Upper lobe of left lung (tissue), 6 donors: ENCODE results near the gene MAP2K1. TPM values are rescaled to one million over a fixed set of nuclear protein-coding genes. Genes with fewer than 3 reads are reported as not detected.
A peak's percentile ranks its signal among the peaks of the same experiment; 100 is the strongest.

Source experiments
- ATAC-seq, 2 donors: fragments of 200-7000 bp; cut with Tn5 transposase; one replicate each; pipeline ENCODE4 v1.9.1; 2022; ENCODE audit warnings: mild to moderate bottlenecking in 2 of 2, moderate library complexity in 2 of 2; ENCODE audit not compliant: low FRiP score in 2 of 2
- DNase-seq, 2 donors: peaks; one replicate each; pipeline ENCODE4 v3.0.0-alpha.2; 2019 to 2020
- H3K27ac ChIP-seq, 4 donors: fragments of 200-600 bp; sonication (generic); one replicate each; pipeline ENCODE4 v1.5.1; 2016 to 2019
- H3K27me3 ChIP-seq, 4 donors: fragments of 200-600 bp; sonication (generic); one replicate each; pipeline ENCODE4 v1.5.1; 2017 to 2019
- H3K36me3 ChIP-seq, 4 donors: fragments of 200-600 bp; sonication (generic); one replicate each; pipeline ENCODE4 v1.5.1; 2016 to 2019
- H3K4me1 ChIP-seq, 4 donors: fragments of 200-600 bp; sonication (generic); one replicate each; pipeline ENCODE4 v1.5.1; 2018 to 2019
- H3K4me3 ChIP-seq, 4 donors: fragments of 200-600 bp; sonication (generic); one replicate each; pipeline ENCODE4 v1.5.1; 2017 to 2019; ENCODE audit warnings: mild to moderate bottlenecking in 2 of 4, moderate library complexity in 1 of 4
- H3K9me3 ChIP-seq, 4 donors: fragments of 200-600 bp; sonication (generic); one replicate each; pipeline ENCODE4 v1.5.1; 2018 to 2019
- EP300 ChIP-seq, 4 donors: sonication (generic); formaldehyde crosslinking; IDR thresholded peaks; one replicate each; pipeline ENCODE4 v1.5.1; 2017; ENCODE audit warnings: antibody characterized with exemption in 4 of 4, control low read depth in 2 of 4
- POLR2A ChIP-seq, 4 donors: fragments of 450-650 bp; IDR thresholded peaks; one replicate each; pipeline ENCODE4 v1.5.1; 2016 to 2017; ENCODE audit warnings: antibody characterized with exemption in 4 of 4, mild to moderate bottlenecking in 2 of 4
- POLR2AphosphoS5 ChIP-seq, 2 donors: sonication (generic); formaldehyde crosslinking; IDR thresholded peaks; one replicate each; pipeline ENCODE4 v1.5.1; 2017; ENCODE audit warnings: antibody characterized with exemption in 2 of 2
- WGBS, 2 donors: methylation state at CpG; one replicate each; pipeline ENCODE4 v1.1.5; 2017 to 2018; 5-methylcytosine and 5-hydroxymethylcytosine counted together
- total RNA-seq, 6 donors: library from RNA; depleted of rRNA in 4 of 6; stranded (reverse); fragments of >200 nt in 4 of 6; gene quantifications; one replicate each; pipeline versions ENCODE4 v1.1.0 to v1.2.1, GENCODE V29; 2016 to 2021
- TF ChIP-seq, protein P1 (sequence below), 6 experiments: fragments of 450-650 bp in 4 of 6; fragments of 200-600 bp in 2 of 6; sonication (generic) in 2 of 6; IDR thresholded peaks; one replicate each; pipeline ENCODE4 v1.5.1; 2016 to 2019; ENCODE audit warnings: antibody characterized with exemption in 6 of 6
- donor health status: DM: no; HTN: no; CAD: no; lungs with moderate emphysema.
- donor health status: DM: no; HTN: yes; CAD: no; lungs with severe emphysema.

Gene MAP2K1
- total RNA-seq, 6 donors from 2014 or later, result 38.5 to 80.3 (median 62.4) TPM

DNA sequence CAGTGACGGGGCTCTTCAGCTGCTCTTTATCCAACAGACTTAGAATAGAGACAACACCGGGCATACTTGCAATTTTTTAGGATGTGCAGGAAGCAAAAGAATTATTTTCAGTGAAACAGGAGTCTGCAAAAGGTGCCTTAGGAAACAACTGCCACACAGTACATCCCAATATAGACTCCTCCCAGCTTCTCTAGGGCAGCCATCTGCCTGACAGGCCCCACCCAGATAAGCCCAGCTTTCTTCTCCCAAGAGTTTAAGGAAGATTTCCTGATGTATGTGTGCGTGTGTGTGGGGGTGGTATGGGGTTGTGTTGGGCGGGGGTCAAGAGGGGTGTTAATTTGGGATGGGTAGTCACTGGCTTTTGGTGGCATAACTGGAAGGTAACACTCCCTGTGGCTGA lies 21.5 kb downstream of the MAP2K1 start:
- 90 to 98% methylated on average over 4 of the region's 4 CpGs for WGBS, 2 donors
- DNase-seq (no peak), ATAC-seq (peak in 1 of 2 donors; percentile 16)
- H3K27ac ChIP-seq, result no peak overlapping the region
- H3K27me3 ChIP-seq, result no peaks in the 10 kb centered on the region
- no peaks in the 10 kb centered on the region for H3K9me3 ChIP-seq
- no peaks in the 10 kb centered on the region for H3K36me3 ChIP-seq
- TF ChIP-seq POLR2AphosphoS5 (IDR thresholded peaks at IDR 0.05), result no peak
- TF ChIP-seq POLR2A (IDR thresholded peaks at IDR 0.05), result no peak
- TF ChIP-seq EP300 (IDR thresholded peaks at IDR 0.05), result no peak
- TF ChIP-seq, protein P1, sequence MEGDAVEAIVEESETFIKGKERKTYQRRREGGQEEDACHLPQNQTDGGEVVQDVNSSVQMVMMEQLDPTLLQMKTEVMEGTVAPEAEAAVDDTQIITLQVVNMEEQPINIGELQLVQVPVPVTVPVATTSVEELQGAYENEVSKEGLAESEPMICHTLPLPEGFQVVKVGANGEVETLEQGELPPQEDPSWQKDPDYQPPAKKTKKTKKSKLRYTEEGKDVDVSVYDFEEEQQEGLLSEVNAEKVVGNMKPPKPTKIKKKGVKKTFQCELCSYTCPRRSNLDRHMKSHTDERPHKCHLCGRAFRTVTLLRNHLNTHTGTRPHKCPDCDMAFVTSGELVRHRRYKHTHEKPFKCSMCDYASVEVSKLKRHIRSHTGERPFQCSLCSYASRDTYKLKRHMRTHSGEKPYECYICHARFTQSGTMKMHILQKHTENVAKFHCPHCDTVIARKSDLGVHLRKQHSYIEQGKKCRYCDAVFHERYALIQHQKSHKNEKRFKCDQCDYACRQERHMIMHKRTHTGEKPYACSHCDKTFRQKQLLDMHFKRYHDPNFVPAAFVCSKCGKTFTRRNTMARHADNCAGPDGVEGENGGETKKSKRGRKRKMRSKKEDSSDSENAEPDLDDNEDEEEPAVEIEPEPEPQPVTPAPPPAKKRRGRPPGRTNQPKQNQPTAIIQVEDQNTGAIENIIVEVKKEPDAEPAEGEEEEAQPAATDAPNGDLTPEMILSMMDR (IDR thresholded peaks at IDR 0.05), result no peak
- H3K4me1 ChIP-seq, result peaks cover 35 to 77% (median 51%) of the 10 kb centered on the region in 4 donors
- no peak overlapping the region for H3K4me3 ChIP-seq

DNA sequence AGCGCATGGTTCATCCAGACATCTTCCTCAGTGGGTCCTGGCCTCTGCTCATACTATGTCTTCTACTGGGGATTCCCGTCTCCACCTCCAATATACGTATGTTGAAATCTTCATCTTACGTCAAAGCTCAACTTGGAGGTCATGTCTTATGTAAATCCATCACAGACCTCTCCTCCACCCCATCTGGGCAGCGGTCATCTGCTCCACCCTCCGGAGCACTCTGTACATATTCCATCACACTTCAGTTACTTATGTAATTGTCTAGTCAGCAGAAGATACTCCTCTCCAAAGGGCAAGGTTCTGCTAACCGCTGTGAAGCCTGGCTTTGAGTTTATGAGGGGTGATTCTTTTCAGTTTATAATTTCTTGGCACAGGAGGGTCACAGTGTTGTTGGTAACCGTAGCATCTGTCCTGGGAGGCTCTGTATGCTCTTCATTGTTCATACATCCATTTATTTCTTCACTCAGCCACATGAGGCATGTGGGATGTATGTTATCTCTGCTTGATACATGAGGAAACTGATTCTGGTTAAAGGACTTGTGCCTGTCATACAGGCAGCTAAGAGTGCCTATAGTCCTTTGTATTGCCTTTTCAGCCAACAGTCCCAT lies 22.1 kb downstream of the MAP2K1 start:
- H3K4me3 ChIP-seq, result no peak overlapping the region
- peak in 1 of 2 donors; percentile 34 for DNase-seq
- peaks cover 31 to 72% (median 47%) of the 10 kb centered on the region in 4 donors for H3K4me1 ChIP-seq
- TF ChIP-seq POLR2A (IDR thresholded peaks at IDR 0.05), result peak in 1 of 4 donors; percentile 14
- peak in 1 of 2 donors; percentile 35 for TF ChIP-seq POLR2AphosphoS5 (IDR thresholded peaks at IDR 0.05)
- TF ChIP-seq, protein P1 (IDR thresholded peaks at IDR 0.05), result no peak
- peak in 2 of 4 donors; percentile 13 to 41 for TF ChIP-seq EP300 (IDR thresholded peaks at IDR 0.05)
- H3K9me3 ChIP-seq, result no peaks in the 10 kb centered on the region
- 83 to 84% methylated on average over 8 of the region's 8 CpGs for WGBS, 2 donors
- H3K36me3 ChIP-seq, result no peaks in the 10 kb centered on the region
- peak; percentile 19 to 73 for ATAC-seq
- no peak overlapping the region for H3K27ac ChIP-seq
- H3K27me3 ChIP-seq, result no peaks in the 10 kb centered on the region

DNA sequence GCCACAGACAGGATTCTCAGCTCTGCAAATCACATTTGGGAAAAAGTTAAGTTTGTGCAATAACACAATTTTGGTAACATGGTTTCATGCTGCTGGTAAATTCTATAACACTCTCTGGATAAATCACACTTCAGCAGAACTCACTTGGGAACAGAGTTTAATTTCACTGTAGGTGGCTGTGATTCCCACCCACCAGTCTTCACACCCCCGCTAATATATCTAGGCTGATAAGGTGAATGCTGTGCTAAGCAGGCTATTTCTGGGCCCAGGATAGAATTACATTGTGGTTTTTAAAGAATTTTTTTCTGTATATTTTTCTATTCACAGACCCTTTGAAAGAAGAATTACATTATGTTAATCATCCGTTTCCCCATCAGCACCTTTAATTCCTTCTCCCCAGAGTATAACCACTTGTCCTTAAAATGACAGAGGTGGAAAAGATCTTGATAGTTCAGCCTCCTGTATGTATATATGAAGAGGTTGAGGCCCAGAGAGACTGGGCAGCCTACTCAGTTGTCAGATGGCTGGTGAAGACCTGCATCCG lies 22.9 kb downstream of the MAP2K1 start:
- no peak for TF ChIP-seq POLR2A (IDR thresholded peaks at IDR 0.05)
- no peak overlapping the region for H3K4me3 ChIP-seq
- H3K4me1 ChIP-seq, result peaks cover 24 to 64% (median 40%) of the 10 kb centered on the region in 4 donors
- no peaks in the 10 kb centered on the region for H3K27me3 ChIP-seq
- H3K36me3 ChIP-seq, result no peaks in the 10 kb centered on the region
- ATAC-seq (no peak), DNase-seq (no peak)
- 90% methylated on average over 3 of the region's 3 CpGs for WGBS, 2 donors
- H3K27ac ChIP-seq, result no peak overlapping the region
- H3K9me3 ChIP-seq, result no peaks in the 10 kb centered on the region

DNA sequence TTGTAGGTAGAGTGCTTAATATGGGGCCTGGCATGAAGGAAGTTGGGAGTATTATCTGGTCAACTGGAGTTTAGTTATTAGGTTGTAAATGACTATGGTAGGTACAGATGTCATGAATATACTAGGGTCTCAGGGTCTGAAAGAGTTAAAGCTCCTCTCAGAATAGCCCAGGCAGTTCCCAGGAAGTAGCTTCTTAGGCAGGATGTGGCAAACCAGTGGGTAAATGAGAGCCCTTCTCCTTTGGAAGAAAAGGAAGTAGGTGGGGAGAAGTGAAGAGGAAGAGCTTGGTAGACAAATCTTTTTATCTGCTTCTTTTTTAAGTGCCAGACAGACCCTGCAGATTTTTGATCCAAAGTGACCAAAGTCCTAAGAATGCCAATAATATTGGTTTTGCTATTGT lies 24.5 kb downstream of the MAP2K1 start:
- no peaks in the 10 kb centered on the region for H3K27me3 ChIP-seq
- H3K4me3 ChIP-seq, result no peak overlapping the region
- TF ChIP-seq EP300 (IDR thresholded peaks at IDR 0.05), result no peak
- peaks cover 16 to 49% (median 26%) of the 10 kb centered on the region in 4 donors for H3K4me1 ChIP-seq
- H3K36me3 ChIP-seq, result no peaks in the 10 kb centered on the region
- peak overlapping the region in 1 of 4 donors; percentile 3 for H3K27ac ChIP-seq
- no peaks in the 10 kb centered on the region for H3K9me3 ChIP-seq
- peak in 1 of 2 donors; percentile 52 for ATAC-seq
- DNase-seq, result no peak

DNA sequence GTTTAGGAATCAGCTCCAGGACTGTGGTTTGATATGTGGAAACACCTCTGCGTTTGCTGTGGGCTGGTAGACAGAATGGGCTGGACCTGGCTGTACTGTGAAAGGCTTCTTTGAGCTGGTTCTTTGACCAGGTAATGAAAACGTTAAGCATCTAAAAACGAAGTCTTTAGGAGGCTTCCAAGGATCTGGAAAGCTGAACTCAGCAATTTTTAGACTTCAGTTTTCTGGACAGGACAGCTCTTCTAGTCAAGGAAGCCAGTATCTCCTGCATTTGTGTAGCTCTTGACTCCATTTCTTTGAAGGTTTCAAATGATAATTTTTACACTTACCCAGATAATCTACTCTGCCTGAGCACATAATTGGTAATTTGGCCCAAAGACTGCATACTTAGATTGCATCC lies 25.5 kb downstream of the MAP2K1 start:
- TF ChIP-seq, protein P1 (IDR thresholded peaks at IDR 0.05), result no peak
- TF ChIP-seq POLR2AphosphoS5 (IDR thresholded peaks at IDR 0.05) (no peak), EP300 (IDR thresholded peaks at IDR 0.05) (no peak), POLR2A (IDR thresholded peaks at IDR 0.05) (no peak)
- no peak overlapping the region for H3K4me3 ChIP-seq
- WGBS, 2 donors, result 68 to 72% methylated on average over 3 of the region's 3 CpGs
- H3K4me1 ChIP-seq, result peaks cover 16 to 49% (median 26%) of the 10 kb centered on the region in 4 donors
- H3K27ac ChIP-seq, result no peak overlapping the region
- DNase-seq (no peak), ATAC-seq (no peak)
- H3K9me3 ChIP-seq, result no peaks in the 10 kb centered on the region
- H3K27me3 ChIP-seq, result no peaks in the 10 kb centered on the region
- no peaks in the 10 kb centered on the region for H3K36me3 ChIP-seq

DNA sequence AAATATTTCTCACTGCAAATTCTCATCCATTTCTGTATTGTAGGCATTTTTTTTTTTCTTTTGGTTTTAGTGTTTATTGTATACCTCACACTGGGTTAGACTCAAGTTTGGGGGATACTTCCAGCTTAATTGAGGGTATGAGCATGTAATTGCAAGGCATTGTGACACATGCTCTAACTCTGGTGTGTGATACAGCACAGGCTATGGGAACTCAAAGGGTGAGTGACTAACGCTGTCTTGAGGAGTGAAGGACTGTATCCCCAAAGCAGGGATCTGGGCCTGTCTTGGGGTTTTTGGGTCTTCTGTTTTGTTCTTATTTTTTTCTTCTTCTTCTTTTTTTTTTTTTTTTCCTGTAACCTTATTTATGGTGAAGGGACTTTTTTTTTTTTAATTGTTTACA lies 26.9 kb downstream of the MAP2K1 start:
- Histone ChIP-seq H3K4me1 (peaks cover 21 to 38% (median 33%) of the 10 kb centered on the region in 4 donors), H3K4me3 (no peak overlapping the region), H3K9me3 (no peaks in the 10 kb centered on the region), H3K36me3 (no peaks in the 10 kb centered on the region), H3K27me3 (no peaks in the 10 kb centered on the region), H3K27ac (no peak overlapping the region)
- DNase-seq (no peak), ATAC-seq (no peak)
- WGBS, 2 donors, result 88 to 100% methylated on average over 1 of the region's 1 CpG
- TF ChIP-seq POLR2AphosphoS5 (IDR thresholded peaks at IDR 0.05), result no peak
- TF ChIP-seq POLR2A (IDR thresholded peaks at IDR 0.05), result no peak
- TF ChIP-seq, protein P1 (IDR thresholded peaks at IDR 0.05), result no peak
- no peak for TF ChIP-seq EP300 (IDR thresholded peaks at IDR 0.05)
